Esophagus squamous epithelium (tissue), 5 donors: Measurements from ENCODE around the gene TMEFF2. TPM values are rescaled to one million over a fixed set of nuclear protein-coding genes. Genes with fewer than 3 reads are reported as not detected.

Experiments
- DNase-seq: peaks from one replicate; lab custom pipeline; 2025; lab: John Stamatoyannopoulos, UW
- H3K27ac ChIP-seq, 4 donors: fragments of 200-600 bp; sonication (generic); one replicate each; pipeline ENCODE4 v1.5.1; 2016 to 2019; ENCODE audit warnings: mild to moderate bottlenecking in 1 of 4
- H3K27me3 ChIP-seq, 4 donors: fragments of 200-600 bp; sonication (generic); 1 replicate in 3 of 4; 2 replicates in 1 of 4; pipeline versions ENCODE4 v1.5.1 to v1.6.0; 2017 to 2021; ENCODE audit warnings: antibody characterized with exemption in 1 of 4
- H3K36me3 ChIP-seq, 3 donors: fragments of 200-600 bp; sonication (generic); one replicate each; pipeline ENCODE4 v1.5.1; 2016 to 2019
- H3K4me1 ChIP-seq, 3 donors: fragments of 200-600 bp; sonication (generic); one replicate each; pipeline ENCODE4 v1.5.1; 2017 to 2019
- H3K4me3 ChIP-seq, 4 donors: fragments of 200-600 bp; sonication (generic); 1 replicate in 3 of 4; 2 replicates in 1 of 4; pipeline ENCODE4 v1.5.1; 2016 to 2019; ENCODE audit warnings: mild to moderate bottlenecking in 2 of 4, moderate library complexity in 1 of 4
- H3K9me3 ChIP-seq, 3 donors: fragments of 200-600 bp; sonication (generic); one replicate each; pipeline ENCODE4 v1.5.1; 2016 to 2019
- POLR2A ChIP-seq, 4 donors: fragments of 450-650 bp; IDR thresholded peaks; one replicate each; pipeline ENCODE4 v1.6.1; 2017; ENCODE audit warnings: antibody characterized with exemption in 4 of 4, mild to moderate bottlenecking in 4 of 4, moderate library complexity in 3 of 4
- WGBS, 2 donors: methylation state at CpG; one replicate each; pipeline ENCODE4 v1.1.5; 2018; 5-methylcytosine and 5-hydroxymethylcytosine counted together
- intact Hi-C: fragments of 100-400 bp; cut with DNase I; formaldehyde crosslinking; loops from one replicate; pipeline ENCODE4 v1.15.0; 2022
- total RNA-seq, 4 donors: library from RNA; depleted of rRNA; stranded (reverse); fragments of >200 nt; gene quantifications; one replicate each; pipeline ENCODE4 v1.1.0, GENCODE V29; 2016
- TF ChIP-seq, protein P1 (sequence below), 6 experiments: fragments of 450-650 bp in 4 of 6; fragments of 200-600 bp in 2 of 6; sonication (generic) in 2 of 6; IDR thresholded peaks; one replicate each; pipeline ENCODE4 v1.5.1; 2016 to 2019; ENCODE audit warnings: antibody characterized with exemption in 6 of 6, mild to moderate bottlenecking in 4 of 6, moderate library complexity in 4 of 6
- donor health status: DM: yes; HTN: yes; CAD: no.

TMEFF2 gene
- total RNA-seq, 4 donors from 2014 or later, result 1.5 TPM; not detected in 3

DNA sequence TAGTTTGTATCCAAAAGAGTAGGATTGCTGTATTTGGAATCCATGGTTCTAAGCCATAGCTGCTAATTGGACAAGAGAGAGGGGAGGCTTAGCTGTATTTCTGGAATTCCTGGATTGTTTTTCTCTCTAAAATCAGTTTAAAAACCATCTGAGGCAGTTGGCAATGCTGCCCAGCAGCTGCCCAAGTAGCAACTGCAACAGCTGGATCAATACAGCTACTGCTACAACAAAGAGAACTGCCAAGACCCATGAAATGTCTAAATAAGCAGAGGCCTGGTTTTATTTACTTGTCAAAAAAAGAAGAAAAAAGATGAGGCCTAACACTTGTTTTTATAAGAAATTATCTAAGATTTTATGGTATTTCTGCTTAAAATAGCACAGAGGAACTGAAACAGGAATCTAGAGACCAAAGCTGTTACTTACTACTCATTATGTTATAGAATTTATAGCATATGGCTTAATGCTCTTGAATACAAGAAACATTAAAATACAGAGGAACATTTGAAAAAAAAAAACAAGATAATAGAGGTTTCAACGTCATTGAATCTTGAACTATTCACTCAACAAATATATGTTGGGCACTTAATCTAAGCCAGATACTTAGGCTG lies 39.1 kb downstream of the TMEFF2 start:
- intact Hi-C loops, result no loop called here
- no peak overlapping the region for H3K27ac ChIP-seq
- no peak overlapping the region for H3K4me3 ChIP-seq
- DNase-seq, result no peak
- H3K9me3 ChIP-seq, result no peaks in the 10 kb centered on the region
- H3K27me3 ChIP-seq, result no peaks in the 10 kb centered on the region
- WGBS, 2 donors, result 13 to 21% methylated on average over 1 of the region's 1 CpG
- H3K4me1 ChIP-seq, result no peaks in the 10 kb centered on the region
- no peaks in the 10 kb centered on the region for H3K36me3 ChIP-seq
- no peak for TF ChIP-seq POLR2A (IDR thresholded peaks at IDR 0.05)
- TF ChIP-seq, protein P1, sequence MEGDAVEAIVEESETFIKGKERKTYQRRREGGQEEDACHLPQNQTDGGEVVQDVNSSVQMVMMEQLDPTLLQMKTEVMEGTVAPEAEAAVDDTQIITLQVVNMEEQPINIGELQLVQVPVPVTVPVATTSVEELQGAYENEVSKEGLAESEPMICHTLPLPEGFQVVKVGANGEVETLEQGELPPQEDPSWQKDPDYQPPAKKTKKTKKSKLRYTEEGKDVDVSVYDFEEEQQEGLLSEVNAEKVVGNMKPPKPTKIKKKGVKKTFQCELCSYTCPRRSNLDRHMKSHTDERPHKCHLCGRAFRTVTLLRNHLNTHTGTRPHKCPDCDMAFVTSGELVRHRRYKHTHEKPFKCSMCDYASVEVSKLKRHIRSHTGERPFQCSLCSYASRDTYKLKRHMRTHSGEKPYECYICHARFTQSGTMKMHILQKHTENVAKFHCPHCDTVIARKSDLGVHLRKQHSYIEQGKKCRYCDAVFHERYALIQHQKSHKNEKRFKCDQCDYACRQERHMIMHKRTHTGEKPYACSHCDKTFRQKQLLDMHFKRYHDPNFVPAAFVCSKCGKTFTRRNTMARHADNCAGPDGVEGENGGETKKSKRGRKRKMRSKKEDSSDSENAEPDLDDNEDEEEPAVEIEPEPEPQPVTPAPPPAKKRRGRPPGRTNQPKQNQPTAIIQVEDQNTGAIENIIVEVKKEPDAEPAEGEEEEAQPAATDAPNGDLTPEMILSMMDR (IDR thresholded peaks at IDR 0.05), result no peak

DNA sequence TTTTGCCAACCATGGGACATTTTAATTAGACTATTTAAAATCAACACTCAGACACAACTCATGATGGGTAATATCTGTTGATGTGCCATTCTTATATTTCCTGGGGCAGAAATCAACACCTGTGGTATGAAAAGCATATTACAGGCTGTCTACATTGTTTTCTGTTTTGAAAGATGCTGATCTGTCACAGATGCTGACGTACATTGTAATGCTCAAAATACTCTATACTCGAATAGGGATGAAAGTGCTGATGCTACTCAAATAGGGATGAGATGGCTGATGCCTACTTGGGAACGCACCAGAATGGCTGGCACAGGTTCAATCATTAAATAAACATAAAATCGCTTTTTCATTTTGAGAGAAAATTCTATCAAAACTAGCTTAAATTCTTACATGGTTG lies 41.2 kb downstream of the TMEFF2 start:
- H3K36me3 ChIP-seq, result no peaks in the 10 kb centered on the region
- no peaks in the 10 kb centered on the region for H3K27me3 ChIP-seq
- H3K4me3 ChIP-seq, result no peak overlapping the region
- H3K27ac ChIP-seq, result no peak overlapping the region
- 74 to 83% methylated on average over 4 of the region's 4 CpGs for WGBS, 2 donors
- no peak for TF ChIP-seq POLR2A (IDR thresholded peaks at IDR 0.05)
- TF ChIP-seq, protein P1 (IDR thresholded peaks at IDR 0.05), result no peak
- no peaks in the 10 kb centered on the region for H3K9me3 ChIP-seq
- no peak for DNase-seq
- intact Hi-C loops, result no loop called here
- peaks cover 0 to 4% (median 0%) of the 10 kb centered on the region in 3 donors for H3K4me1 ChIP-seq

GRCh38 chr2:192151853-192152252 lies 42.9 kb downstream of the TMEFF2 start:
- H3K27ac ChIP-seq, result no peak overlapping the region
- peaks cover 0 to 12% (median 4%) of the 10 kb centered on the region in 3 donors for H3K4me1 ChIP-seq
- no peak overlapping the region for H3K4me3 ChIP-seq
- intact Hi-C loops, result no loop called here
- TF ChIP-seq POLR2A (IDR thresholded peaks at IDR 0.05), result no peak
- TF ChIP-seq, protein P1 (IDR thresholded peaks at IDR 0.05), result no peak
- WGBS, 2 donors, result 20 to 28% methylated on average over 1 of the region's 1 CpG
- no peaks in the 10 kb centered on the region for H3K36me3 ChIP-seq
- H3K27me3 ChIP-seq, result no peaks in the 10 kb centered on the region
- H3K9me3 ChIP-seq, result no peaks in the 10 kb centered on the region
- DNase-seq, result no peak

DNA sequence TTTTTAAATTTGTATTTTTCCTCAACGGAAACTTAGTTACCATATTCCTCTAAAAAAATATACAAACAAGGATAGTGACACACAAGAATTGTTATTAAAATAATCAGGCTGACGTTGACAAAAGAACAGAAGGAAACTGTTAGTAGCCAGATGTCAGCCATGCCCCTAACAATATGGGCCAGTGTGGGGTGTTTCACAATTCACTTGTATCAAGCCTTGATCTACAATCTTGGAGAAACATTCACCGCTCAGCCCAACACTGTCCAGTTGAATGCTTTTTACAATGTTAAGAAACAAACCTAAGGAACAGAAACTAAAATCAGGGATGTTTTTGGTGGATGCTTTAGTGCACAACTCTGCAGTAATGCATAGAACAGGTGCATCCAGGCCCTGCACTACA lies 44.6 kb downstream of the TMEFF2 start:
- intact Hi-C loops, result no loop called here
- Histone ChIP-seq H3K4me3 (no peak overlapping the region), H3K27ac (no peak overlapping the region), H3K4me1 (peaks cover 0 to 22% (median 4%) of the 10 kb centered on the region in 3 donors), H3K9me3 (no peaks in the 10 kb centered on the region), H3K36me3 (no peaks in the 10 kb centered on the region), H3K27me3 (no peaks in the 10 kb centered on the region)
- no peak for DNase-seq
- TF ChIP-seq, protein P1 (IDR thresholded peaks at IDR 0.05), result no peak
- TF ChIP-seq POLR2A (IDR thresholded peaks at IDR 0.05), result no peak
- 61 to 75% methylated on average over 3 of the region's 3 CpGs for WGBS, 2 donors

DNA sequence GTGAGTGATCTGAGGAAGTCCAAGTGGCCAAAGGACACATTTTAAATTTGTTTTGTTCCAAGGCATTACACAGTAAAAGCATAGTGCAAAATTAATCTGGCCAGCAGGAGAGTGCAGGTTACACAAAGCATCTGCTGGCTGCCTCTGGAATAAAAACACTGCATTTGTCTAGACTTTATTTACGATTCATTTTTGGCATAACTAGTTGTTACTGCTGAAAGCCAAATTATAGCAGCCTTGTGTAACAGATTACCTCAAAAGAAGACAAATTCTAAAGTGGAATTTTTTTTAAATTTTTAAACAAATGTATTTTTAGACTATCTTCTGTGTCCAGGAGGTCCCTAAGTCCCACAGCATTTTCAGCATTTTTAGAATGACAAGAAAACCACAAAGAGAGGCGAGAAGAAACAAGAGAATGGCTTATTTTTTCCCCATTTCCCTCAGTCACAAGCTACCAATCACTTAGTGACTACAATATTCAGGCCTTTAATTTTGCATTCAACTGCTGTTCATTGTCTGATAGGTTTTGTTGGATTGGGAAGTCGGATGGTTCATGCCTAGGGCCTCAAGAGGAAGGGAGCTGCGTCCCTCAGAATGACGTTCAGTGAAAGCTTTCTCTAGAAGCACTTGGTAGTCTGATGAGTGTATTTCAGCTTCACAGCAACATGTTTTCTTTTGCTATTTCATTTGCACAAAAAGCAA lies 46.0 kb downstream of the TMEFF2 start:
- no peaks in the 10 kb centered on the region for H3K27me3 ChIP-seq
- no peak for DNase-seq
- H3K4me1 ChIP-seq, result peaks cover 0 to 22% (median 4%) of the 10 kb centered on the region in 3 donors
- WGBS, 2 donors, result 61 to 62% methylated on average over 4 to 5 of the region's 5 CpGs
- no peaks in the 10 kb centered on the region for H3K36me3 ChIP-seq
- intact Hi-C loops, result no loop called here
- H3K4me3 ChIP-seq, result no peak overlapping the region
- no peaks in the 10 kb centered on the region for H3K9me3 ChIP-seq
- no peak for TF ChIP-seq POLR2A (IDR thresholded peaks at IDR 0.05)
- TF ChIP-seq, protein P1 (IDR thresholded peaks at IDR 0.05), result peak in 1 of 6 experiments; percentile 6
- H3K27ac ChIP-seq, result peak overlapping the region in 3 of 4 donors; percentile 37 to 51 (median 40)
